Astrocyte (in vitro differentiated cells and primary cell): ENCODE results near the gene ZMYND8.

Source experiments
- EZH2 ChIP-seq: IDR thresholded peaks from 2 replicates; pipeline ENCODE4 v1.6.1; 2012; ENCODE audit warnings: mild to moderate bottlenecking, low read length, inconsistent platforms; ENCODE audit not compliant: insufficient read depth
- TF ChIP-seq, protein P1 (sequence below): IDR thresholded peaks from 2 replicates; pipeline ENCODE4 v1.5.1; 2011; ENCODE audit warnings: low read depth, mild to moderate bottlenecking, inconsistent platforms, low read length, moderate library complexity; ENCODE audit not compliant: insufficient read depth

DNA sequence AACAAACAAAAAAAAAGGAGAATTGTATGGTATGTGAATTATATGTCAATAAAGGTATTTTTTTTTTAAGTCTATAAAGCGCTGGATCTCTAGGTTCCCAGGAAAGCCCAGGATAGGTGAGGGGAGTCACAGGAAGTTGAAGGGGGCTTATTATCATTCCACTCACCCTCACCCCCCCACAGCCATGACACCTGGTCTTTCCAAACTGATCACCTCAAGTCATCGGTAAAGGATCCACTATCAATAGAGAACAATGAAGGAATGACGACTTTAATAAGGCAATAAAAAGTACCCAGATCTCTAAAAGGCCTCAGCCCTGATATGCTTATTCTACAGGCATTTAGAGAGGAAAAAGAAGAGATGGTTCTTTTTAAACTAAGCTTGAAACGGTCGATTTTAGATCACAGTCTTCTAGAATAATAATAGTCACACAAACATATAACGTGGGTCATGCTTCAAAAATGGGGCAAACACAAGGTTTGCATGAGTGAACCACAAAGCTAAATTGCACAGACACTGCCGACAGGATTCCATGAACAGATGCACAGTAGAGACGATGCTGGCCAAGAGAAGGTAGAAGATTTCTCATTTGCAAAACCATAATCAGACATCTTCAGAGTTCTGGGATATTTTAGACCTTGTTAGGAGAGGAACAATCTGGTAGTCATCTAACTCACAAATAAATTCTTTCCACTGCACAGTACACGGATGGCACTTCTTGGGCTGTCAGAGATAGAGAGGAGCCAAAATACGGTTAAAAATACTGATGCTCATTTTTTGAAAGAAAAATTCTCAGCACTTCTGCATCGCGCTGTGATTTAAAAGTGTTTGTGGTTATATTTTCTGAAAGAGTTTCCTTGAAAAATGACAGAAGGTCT lies 21.0 kb downstream of the ZMYND8 start:
- TF ChIP-seq, protein P1, sequence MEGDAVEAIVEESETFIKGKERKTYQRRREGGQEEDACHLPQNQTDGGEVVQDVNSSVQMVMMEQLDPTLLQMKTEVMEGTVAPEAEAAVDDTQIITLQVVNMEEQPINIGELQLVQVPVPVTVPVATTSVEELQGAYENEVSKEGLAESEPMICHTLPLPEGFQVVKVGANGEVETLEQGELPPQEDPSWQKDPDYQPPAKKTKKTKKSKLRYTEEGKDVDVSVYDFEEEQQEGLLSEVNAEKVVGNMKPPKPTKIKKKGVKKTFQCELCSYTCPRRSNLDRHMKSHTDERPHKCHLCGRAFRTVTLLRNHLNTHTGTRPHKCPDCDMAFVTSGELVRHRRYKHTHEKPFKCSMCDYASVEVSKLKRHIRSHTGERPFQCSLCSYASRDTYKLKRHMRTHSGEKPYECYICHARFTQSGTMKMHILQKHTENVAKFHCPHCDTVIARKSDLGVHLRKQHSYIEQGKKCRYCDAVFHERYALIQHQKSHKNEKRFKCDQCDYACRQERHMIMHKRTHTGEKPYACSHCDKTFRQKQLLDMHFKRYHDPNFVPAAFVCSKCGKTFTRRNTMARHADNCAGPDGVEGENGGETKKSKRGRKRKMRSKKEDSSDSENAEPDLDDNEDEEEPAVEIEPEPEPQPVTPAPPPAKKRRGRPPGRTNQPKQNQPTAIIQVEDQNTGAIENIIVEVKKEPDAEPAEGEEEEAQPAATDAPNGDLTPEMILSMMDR, result no peak
- TF ChIP-seq EZH2, result no peak
